A172 (cell line): ENCODE data around the gene RPA3. TPM values are rescaled to one million over a fixed set of nuclear protein-coding genes. Genes with fewer than 3 reads are reported as not detected.

Source experiments
- DNase-seq: peaks from one replicate; pipeline ENCODE4 v3.0.0-alpha.2; 2015; ENCODE audit warnings: low spot score
- total RNA-seq: library from RNA; depleted of rRNA; stranded (reverse); fragments of >200 nt; shearing (Covaris generic); gene quantifications from 2 replicates; pipeline ENCODE4 v1.2.3, GENCODE V29; 2014

RPA3 gene
- total RNA-seq, 1 experiment from 2014 or later = 89.1 TPM

- peak; percentile 54 for DNase-seq
Measured at GRCh38 chr7:7653593-7654187, 64.7 kb downstream of the RPA3 start.

DNA sequence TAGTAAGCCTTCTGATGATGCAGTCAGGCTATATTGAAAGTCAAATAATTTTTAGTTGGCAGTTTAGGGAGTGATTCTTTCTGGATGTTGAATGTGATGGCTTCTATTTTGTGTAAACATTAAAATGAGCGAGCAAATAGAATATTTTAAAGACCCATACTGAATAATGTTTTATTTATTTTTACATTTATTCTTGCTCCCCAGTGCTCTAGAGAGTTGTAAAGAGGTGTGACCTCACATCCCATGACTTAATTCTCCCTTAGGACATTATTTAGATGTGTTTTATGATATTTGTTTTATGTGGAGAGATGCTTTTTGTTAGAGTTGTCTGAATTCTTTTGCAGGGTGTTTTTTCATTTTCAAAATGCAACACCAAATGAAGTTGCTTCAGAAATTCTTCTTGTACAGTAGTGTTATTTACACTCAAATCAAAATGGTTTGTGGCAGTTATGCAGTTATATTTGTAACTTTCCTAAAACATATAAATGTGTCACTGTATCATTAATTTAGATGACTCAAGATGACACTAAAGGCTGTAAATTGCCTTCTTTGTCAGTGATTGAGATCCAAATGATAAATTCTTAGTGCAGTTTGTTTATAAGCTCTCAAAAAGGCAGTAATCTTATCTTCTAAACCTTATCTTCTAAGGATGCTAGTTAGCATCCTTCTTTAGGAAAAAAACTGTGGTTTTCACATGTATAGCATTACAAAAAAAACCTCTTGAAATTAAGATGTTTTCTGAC, 65.4 kb downstream of the RPA3 start:
- peak; percentile 54 for DNase-seq

GRCh38 chr7:7651479-7651878, 66.9 kb downstream of the RPA3 start:
- DNase-seq = no peak

DNA sequence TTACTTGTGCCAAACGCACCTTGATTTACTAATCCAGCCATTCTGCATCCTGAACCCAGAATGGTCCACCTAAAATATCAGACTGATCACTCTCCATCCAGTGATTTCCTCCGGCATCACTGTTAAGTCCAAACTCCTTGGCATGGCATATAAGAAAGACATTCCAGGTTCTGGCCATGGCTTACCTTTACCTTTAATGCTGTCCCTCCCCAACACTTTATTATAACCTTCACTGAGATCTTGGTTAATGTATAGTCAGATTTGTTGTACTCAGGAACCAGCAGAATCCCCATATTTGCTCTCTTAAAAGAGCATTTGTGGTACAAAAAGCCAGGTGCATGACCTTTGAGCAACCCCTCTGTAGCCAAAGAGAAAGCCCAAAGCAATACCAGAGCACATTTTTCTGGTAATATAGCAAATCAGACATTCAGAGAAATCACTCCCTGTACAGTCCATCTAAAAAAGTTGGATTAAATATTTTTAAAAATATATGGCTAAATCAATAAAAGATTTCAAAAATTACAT, 67.7 kb downstream of the RPA3 start:
- no peak for DNase-seq

GRCh38 chr7:7647495-7648036, 70.8 kb downstream of the RPA3 start:
- no peak for DNase-seq

GRCh38 chr7:7642081-7642480, 76.3 kb downstream of the RPA3 start:
- DNase-seq = no peak

DNA sequence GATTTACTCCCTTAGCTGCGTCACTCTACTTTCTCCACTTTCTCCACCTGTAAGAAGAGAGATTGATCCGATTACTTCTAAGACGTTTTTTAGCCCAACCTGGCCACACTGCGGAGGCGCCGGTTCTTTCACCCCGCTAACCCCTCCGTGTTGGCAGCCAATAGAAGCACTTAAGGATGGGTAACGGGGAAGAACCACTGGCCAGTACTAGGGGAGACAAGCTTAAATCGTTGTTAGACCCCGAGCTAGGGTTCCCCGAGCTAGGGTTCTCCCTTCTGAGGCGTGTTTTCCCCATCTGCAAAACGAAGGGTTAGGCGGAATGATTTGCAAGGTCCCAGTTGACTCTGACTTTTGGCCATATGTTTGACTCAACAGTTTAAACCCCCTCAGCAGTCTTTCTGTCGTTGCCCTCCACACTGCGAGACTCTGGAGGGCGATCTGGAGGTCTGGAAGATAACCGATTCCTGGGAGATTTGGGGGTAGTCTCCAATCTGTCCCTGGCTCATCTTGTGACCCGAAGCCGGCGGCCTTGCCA, 77.2 kb downstream of the RPA3 start:
- no peak for DNase-seq

DNA sequence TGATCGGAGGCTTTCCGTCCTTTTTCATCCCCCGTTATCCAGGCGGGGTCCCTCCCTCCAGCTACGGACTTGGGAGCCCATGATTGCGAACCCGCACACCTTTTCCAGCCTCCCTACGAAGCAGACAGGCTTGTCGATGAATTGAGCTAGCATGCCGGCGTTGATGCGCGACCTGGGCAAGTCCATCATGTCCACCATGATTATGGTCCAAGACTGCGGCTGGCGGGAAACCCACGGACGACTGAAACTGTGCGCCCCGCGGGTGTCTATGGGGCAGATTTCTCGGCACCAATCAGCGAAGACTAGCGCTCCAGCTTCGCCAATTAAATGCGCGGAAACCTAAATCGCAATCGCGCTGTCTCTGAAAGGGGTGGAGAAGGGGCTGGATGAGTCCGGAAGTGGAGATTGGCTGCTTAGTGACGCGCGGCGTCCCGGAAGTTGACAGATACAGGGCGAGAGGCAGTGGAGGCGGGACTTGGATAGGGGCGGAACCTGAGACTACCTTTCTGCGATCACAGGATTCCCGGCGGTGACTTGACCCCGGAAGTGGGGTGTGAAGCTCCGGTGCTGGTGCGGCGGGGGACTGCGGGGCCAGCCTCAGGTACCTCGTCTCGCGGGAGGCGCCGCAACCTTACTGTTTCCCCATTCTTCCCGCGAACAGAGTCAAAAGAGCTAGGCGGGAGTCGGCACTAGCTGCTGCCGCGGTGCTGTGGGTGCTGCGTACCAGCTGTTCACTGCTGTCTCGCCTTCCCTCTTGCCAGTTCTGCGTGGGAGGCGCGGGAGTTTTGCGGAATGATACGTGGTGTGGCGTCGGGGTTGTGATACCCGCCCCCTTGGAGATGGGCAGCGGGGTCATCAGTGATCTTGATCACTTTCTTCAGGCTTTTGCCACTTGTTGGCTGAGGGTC, 77.9 kb downstream of the RPA3 start, which contains the start of gene UMAD1:
Gene UMAD1, plus strand, starts transcription at position 532 of the 908 bp plus-strand sequence. CDS start 32,620 bp downstream, outside the sequence.
- DNase-seq = peak; percentile 100

DNA sequence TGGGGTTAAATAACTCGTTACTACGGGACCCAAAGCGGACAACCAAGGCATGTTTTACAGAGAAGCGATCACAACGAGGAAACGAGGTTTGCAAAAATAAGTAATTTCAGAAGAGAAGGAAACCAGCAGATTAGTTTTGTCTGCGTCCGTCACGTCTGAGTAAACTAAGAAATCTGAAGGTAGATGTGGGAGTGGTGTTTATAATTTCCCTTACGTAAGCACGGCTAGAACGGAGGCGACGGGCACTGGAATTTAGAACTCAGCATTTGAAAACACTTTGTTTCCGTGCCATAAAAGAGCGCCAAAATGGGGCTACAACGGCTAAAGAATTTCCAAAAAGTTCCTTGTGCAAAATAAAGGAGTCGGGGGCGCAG, 78.6 kb downstream of the RPA3 start:
- DNase-seq = peak; percentile 47

GRCh38 chr7:7639421-7639820, 79.0 kb downstream of the RPA3 start:
- no peak for DNase-seq

DNA sequence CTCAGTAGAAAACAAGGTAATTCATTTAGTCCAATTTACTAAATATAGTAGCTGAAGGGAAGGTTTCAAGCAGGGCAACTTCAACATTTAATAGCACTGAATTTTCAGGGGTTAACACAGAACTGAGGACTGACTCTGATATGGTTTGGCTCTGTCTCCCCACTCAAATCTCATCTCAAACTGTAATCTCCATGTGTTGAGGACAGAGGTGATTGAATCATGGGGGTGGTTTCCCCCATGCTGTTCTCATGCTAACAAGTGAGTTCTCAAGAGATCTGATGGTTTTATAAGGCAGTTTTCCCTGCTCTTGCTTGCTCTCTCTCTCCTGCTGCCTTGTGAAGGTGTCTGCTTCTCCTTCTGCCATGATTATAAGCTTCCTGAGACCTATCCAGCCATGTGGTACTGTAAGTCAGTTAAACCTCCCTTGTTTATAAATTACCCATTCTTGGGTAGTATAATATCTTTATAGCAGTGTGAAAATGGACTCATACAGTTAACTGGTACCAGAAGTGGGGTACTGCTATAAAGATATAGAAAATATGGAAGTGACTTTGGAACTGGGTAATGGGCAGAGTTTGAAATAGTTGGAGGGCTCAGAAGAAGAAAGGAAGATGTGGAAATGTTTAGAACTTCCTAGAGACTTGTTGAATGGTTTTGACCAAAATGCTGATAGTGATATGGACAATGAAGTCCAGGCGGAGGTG, 87.6 kb downstream of the RPA3 start:
- DNase-seq = no peak

DNA sequence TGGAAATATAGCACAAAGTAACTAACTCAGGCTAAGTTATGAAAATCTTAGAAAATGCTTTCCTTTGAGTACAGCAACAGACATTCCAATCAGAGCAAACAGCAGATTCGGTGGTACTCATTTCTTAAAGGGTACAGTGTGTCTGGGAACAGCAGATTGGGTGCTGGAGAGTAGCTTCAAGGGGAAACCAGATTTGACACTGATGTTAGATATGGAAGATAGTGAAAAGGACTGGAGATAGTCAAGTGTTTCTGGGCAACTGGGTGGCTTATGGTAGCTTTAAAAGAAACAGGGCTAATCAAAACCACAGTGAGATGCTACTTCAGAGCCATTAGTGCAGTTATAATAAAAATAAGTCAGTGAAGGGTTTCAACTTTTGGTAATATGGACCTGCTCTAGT, 89.9 kb downstream of the RPA3 start:
- DNase-seq = no peak

DNA sequence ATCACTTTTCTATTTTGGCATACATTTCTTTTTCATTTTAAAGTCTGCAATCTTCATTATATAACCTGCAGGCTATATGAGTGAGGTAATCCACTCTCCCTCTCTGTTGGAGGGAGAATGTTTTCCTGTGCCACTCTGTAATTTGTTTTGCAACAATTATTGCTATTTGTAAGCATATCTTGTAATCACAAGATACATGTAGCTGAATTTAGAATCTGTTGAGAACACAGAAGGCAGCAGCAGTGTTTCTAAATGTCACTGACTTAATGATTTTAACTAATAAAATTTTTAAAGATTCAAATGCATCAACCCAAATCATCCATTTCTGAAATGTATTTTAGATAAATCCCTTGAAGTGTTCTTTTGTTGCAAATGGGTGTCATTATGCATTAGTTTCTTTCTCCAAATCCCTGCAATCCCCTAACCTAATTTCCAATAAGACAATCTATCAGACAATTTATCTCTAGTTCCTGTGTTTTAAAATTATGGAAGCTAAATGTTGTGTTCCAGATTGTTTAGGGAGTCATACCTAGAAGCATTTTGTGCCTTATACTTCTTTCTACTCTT, 97.7 kb downstream of the RPA3 start:
- DNase-seq = no peak

DNA sequence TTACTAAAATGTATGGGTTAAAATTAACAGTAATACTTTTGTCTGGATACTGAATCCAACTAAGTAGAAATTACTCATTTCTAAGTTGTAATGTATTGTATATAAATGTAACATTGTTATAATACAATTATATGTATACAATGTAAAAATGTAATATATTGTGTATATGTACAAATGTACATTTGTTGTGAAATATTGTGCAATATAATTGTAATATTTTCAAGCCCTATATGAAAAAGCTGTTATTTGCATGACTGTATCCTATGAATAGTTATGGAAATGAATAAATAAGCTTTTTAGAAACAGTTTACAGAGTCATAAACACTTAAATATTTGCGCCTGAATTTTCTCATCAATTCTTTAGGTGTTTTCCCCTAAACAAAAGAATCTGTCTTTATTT, 98.2 kb downstream of the RPA3 start:
- DNase-seq = no peak

DNA sequence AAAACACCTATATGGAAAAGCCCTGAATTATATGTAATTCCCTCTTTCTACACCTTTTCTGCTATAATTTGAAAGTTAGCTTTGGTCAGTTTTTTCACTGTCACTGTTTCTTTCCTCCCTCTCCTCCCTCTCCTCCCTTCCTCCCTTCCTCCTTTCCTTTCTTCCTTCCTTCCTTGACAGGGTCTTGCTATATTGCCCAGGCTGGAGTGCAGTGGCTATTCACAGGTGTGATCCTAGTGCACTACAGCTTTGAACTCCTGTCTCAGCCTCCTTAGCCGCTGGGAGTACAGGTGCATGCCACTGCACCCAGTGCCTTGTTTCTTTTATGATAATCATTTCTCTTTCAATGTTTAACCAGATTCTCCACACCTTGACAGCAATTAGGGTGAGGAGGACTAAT, 100.0 kb downstream of the RPA3 start:
- no peak for DNase-seq

DNA sequence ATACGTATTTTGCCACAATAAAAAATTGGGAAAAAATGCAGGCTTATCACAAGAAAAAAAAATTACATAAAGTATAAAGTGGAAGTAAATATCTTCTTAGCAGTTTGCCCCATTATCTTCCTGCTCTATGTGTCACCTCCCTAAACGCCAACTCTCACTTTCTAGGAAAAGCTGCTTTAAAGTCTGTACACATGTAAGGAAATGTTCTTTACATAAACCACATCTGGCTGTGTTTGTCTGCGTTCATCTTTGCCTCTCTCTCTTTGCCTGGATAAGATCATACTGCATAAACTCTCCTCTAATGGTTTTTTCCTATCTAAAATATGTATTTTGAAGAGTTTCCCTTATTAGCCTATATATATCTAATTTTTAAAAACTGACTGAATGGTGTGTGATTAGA, 100.9 kb downstream of the RPA3 start:
- DNase-seq = no peak

DNA sequence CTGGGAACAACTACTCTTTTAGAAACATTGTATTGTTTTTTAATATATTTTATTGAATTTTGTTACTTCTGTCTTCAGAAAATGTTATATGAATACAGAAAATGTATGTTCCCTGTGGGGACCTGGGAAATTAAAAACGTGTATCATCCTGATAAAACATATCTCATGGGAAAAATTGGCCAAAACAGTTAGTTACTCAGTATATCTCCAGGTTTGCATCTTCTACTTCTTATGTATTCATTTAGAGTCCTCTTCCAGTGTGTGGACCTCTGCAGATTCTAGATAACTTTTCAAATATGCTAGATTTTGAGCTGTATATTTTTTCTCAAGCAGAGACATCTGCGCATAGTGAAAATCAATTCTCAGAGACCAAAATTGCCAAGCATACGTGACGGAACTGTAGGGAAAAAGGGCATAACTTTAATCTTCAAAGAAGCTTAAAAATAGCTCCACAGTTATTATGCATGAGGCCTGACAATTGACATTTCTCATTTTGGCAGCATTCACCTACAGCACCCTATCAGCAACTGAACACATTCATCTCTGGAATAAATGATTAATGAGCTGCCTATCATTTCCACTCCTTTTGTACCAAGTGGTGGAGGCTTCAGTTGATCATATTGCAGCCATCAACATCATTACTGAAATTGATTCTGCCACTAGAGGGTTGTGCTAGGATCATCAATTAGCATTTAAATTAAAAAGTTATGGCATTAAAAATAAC, 104.2 kb downstream of the RPA3 start:
- no peak for DNase-seq

DNA sequence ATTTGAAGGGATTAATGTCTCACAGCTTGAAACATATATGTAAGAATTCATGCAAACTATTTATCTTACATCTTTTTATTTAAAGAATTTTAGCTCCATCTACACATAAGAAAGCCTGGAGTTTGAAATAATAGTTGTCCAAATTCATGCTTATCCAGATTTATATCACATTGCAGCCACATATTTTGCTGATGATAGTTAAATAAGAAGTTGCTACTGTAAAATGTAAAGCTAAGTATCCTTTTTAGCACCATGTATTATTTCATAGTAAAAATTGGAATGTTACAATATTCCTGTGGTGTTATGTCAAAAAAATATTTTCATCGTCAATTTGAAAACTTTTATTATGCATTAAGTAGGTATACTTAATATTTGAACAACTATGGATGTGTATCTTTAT, 105.2 kb downstream of the RPA3 start:
- no peak for DNase-seq

- no peak for DNase-seq
Measured at GRCh38 chr7:7612519-7612918, 105.9 kb downstream of the RPA3 start.

DNA sequence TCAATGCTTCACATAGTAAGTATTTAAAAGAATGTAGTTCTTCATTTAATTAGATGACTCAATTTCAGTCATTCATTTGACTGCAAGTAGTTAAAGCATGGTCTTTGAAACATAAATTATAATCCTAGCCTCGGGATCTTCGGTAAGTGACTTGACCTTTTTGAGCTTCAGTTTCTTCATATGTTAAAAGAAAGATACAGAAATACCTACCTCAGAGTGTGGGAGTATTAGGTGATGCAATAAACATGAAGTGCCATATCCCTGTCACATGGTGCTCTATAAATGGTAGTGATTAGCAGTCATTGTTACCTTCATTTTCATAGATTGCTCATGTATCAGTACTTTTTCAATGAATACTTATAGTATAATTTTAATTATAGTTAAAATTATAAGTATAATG, 109.1 kb downstream of the RPA3 start:
- no peak for DNase-seq
